GM08714 (cell line): Measurements from ENCODE around the gene MLX.
"Not testable (repeated sequence)": the region's sequence is repeated elsewhere in the genome, so short reads cannot be mapped to it uniquely, and the experiment has no call there.

Experiments
- H3K4me3 ChIP-seq: fragments of 200-500 bp; sonication (Bioruptor generic); 2 replicates; pipeline ENCODE4 v1.5.1; 2014; ENCODE audit warnings: mild to moderate bottlenecking, low read length, inconsistent platforms
- ZNF274 ChIP-seq: IDR thresholded peaks from 2 replicates; pipeline ENCODE4 v1.6.1; 2012; ENCODE audit warnings: mild to moderate bottlenecking, low read depth, low read length

MLX gene

GRCh38 chr17:42607769-42608168, 40.9 kb downstream of the MLX start:
- TF ChIP-seq ZNF274 = no peak
- peak overlapping the region; percentile 84 for H3K4me3 ChIP-seq

DNA sequence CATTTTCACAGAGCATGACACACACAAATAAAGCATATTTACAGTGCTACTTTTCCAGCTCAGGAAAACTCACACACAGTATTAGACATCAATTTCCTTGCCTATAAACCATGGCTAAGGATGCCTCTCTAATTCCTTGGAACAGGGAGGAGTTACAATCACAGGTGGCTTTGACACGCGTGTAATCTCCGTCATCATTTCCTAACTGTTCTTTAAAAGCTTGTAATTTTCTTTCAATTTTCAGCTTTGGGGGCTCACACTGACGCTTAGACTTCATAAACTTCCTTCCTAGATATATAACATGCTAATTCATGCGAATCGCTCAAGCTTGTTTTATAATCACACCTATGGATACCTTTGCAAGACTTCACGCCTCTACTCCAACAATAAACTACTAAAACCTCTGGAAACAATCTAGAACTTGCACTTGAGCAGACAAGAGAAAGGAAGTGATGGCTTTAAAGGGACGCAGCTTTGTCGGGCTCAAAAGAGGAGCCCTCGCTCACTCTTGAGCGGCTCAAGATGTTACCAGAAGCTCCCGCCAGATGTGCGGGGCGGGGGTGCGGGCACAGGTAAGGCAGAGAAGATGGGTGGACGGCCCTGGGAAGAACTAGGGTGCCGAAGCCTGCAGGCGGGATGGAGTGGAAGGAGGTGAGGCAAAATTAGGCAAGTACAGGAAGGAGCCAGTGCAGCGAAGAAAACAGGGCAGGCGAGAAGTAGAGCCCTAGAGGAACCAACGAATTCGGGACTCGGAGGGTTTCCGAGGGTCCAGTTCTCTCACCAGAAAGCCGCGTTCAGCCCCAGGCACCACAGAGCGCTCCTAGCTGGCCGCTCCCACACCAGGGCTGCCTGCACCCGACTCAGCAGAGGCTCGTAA, 41.6 kb downstream of the MLX start:
- TF ChIP-seq ZNF274 = no peak
- peak overlapping the region; percentile 84 for H3K4me3 ChIP-seq

- TF ChIP-seq ZNF274 = no peak
- peak within 1 kb of the TSS; percentile 88 for H3K4me3 ChIP-seq
Measured at GRCh38 chr17:42609182-42609813, 42.4 kb downstream of the MLX start, which contains the start of the genes RETREG3 and TUBG1. RETREG3 (minus strand) TSS chr17:42609374; CDS start chr17:42609324, 50 bp downstream. TUBG1 (plus strand) TSS chr17:42609683; CDS start chr17:42609738, 55 bp downstream.

DNA sequence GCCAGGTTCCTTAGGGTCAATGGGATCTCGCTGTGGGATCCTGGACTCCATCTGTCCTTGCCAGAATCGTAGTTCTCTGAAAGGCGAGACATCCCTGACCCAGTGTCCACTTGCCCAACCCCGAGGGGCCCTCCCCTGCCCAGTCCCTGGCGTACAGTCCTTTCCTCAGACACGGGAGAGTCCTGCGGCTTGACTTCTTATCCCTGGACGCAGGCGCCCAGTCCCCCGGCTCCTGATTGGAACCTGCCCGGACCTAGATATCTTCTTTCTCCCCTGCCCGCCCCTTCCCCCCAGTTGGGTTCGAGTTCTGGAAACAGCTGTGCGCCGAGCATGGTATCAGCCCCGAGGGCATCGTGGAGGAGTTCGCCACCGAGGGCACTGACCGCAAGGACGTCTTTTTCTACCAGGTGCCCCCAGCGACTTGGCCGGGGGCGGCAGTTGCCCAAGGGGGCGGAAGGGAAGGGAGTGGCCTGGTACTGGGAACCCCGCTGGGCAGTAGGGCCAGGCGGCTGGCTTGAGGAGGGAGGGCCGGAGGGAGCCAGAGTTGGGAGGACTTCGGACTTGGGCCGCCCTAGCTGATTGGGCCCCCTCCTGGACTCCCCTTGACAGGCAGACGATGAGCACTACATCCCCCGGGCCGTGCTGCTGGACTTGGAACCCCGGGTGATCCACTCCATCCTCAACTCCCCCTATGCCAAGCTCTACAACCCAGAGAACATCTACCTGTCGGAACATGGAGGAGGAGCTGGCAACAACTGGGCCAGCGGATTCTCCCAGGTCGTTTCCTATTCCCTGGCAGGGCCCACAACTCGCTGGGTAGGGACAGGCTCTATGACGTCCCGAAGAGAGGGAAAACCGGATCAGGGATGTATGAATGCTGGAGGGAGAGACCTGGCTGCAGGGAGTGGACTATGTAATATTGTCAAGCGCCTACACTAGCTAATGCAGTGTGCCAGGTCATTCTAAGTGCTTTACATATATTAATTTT, 43.2 kb downstream of the MLX start:
- peak overlapping the region; percentile 88 for H3K4me3 ChIP-seq

GRCh38 chr17:42612013-42612412, 45.1 kb downstream of the MLX start:
- no peak for TF ChIP-seq ZNF274
- H3K4me3 ChIP-seq = no peak overlapping the region

GRCh38 chr17:42613699-42614295, 46.9 kb downstream of the MLX start:
- no peak for TF ChIP-seq ZNF274
- no peak overlapping the region for H3K4me3 ChIP-seq

DNA sequence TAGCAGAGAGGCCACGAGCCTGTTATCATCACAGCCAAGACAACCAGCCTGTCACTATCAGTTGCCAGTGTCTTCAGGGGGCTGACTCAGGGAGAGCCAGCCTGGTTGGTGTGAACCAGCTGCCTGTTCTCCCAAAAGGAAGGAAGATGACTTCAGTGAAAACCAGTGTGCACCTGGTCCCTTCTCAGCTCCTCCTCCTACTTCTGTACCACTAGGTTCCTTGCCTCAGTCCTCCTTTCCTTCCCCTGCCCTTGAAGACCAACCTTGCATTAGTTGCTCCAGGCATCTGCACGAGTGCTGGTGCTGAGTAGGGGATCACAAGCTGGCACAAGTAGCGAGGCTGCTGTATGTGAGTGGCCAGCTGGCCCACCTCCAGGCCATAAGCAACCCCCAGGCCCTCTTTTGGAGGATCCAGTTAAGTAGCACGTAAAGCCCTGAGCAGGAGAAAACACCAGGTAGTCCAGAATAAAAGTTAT, 51.1 kb downstream of the MLX start:
- peak overlapping the region; percentile 41; the same call in 1 of the 2 replicates for H3K4me3 ChIP-seq
- TF ChIP-seq ZNF274 = no peak

DNA sequence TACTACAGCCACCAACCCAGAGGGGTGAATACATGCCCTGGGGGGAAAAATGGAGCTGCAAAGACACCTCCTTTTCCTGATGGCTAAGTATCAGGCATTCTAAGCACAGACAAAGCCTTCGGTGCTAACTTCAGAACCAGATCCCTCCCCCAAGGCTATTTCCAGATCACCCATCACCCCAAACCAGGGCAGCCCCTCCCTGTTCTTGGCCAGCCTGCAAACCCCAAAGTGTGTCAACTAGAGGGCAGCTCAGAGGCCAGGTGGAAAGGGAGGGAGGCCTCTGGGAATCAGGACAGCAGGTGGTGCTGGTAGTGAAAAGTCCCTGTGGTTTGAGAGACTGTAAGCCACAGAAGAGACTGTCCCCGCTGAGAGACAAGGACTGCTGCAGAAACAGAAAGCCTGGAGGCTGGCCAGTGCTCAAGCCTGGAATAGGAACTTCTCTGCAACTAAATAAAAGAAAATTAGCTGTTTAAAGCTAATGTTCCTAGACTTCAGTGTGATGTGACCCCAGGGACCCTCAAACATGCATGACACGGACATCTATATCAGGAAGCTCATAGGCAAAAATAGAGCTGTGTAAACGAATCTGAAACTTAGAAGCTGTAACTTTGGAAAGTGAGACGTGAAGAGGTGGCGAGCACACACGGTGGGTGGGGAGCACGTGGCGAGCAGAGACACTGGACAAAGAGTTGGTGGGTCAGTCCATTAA, 51.7 kb downstream of the MLX start:
- no peak for TF ChIP-seq ZNF274
- H3K4me3 ChIP-seq = peak overlapping the region; percentile 41; the same call in 1 of the 2 replicates

- not testable (repeated sequence) for H3K4me3 ChIP-seq
Measured at GRCh38 chr17:42621987-42622386, 55.1 kb downstream of the MLX start.
